Coronary artery (tissue), 2 donors: ENCODE measurements around the gene FCAR.
"Not testable (repeated sequence)": the region's sequence is repeated elsewhere in the genome, so short reads cannot be mapped to it uniquely, and the experiment has no call there.

ENCODE experiments used
- DNase-seq: peaks from one replicate; pipeline ENCODE4 v3.0.0-alpha.2; 2017; ENCODE audit warnings: low spot score
- H3K27ac ChIP-seq, 2 donors: fragments of 200-600 bp; sonication (generic); one replicate each; pipeline ENCODE4 v1.5.1; 2016 to 2019
- H3K4me3 ChIP-seq: fragments of 200-600 bp; sonication (generic); 2 replicates; pipeline ENCODE4 v1.5.1; 2016; ENCODE audit warnings: mild to moderate bottlenecking, moderate library complexity
- TF ChIP-seq, protein P1 (sequence below): fragments of 200-600 bp; sonication (generic); IDR thresholded peaks from one replicate; pipeline ENCODE4 v1.5.1; 2019; ENCODE audit warnings: antibody characterized with exemption

The FCAR gene

DNA sequence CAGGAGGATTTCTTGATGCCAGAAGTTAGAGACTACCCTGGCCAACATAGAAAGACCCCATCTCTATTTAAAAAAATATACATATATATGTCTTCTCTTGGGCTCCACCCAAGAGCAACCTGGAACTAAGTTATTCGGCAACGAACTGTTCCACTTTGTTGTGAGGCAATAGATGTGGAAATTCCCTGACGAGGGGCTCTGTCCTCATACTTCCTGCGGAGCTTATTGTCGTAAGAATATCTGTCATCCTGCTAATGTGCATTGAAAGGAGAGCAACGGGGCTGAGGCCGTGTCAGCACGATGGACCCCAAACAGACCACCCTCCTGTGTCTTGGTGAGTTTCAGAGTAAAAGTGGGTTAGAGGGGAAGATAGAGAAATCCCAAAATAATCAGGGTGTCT lies at the start of gene FCAR:
Gene FCAR, plus strand, starts transcription at position 246 of the 400 bp plus-strand sequence. Its CDS starts 55 bp downstream, at position 301.
- no peak for DNase-seq
- no peak within 1 kb of the TSS for H3K27ac ChIP-seq

DNA sequence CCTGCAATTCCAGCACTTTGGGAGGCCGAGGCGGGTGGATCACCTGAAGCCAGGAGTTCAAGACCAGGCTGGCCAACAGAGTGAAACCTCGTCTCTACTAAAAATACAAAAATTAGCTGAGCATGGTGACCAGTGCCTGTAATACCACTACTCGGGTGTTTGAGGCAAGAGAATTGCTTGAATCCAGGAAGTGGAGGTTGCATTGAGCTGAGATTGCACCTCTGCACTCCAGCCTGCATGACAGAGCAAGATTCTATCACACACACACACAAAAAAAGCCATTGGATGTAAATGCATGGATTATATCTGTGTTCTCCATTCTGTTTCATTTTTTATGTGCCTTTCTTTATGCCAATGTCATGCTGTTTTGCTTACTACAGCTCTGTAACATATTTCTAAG lies 49.6 kb upstream of the FCAR start:
- H3K4me3 ChIP-seq, DNase-seq, H3K27ac ChIP-seq: not testable (repeated sequence)

More for the DNA sequence above, at the start of gene FCAR:
- TF ChIP-seq, protein P1, sequence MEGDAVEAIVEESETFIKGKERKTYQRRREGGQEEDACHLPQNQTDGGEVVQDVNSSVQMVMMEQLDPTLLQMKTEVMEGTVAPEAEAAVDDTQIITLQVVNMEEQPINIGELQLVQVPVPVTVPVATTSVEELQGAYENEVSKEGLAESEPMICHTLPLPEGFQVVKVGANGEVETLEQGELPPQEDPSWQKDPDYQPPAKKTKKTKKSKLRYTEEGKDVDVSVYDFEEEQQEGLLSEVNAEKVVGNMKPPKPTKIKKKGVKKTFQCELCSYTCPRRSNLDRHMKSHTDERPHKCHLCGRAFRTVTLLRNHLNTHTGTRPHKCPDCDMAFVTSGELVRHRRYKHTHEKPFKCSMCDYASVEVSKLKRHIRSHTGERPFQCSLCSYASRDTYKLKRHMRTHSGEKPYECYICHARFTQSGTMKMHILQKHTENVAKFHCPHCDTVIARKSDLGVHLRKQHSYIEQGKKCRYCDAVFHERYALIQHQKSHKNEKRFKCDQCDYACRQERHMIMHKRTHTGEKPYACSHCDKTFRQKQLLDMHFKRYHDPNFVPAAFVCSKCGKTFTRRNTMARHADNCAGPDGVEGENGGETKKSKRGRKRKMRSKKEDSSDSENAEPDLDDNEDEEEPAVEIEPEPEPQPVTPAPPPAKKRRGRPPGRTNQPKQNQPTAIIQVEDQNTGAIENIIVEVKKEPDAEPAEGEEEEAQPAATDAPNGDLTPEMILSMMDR: no peak
- H3K4me3 ChIP-seq: no peak within 1 kb of the TSS

DNA sequence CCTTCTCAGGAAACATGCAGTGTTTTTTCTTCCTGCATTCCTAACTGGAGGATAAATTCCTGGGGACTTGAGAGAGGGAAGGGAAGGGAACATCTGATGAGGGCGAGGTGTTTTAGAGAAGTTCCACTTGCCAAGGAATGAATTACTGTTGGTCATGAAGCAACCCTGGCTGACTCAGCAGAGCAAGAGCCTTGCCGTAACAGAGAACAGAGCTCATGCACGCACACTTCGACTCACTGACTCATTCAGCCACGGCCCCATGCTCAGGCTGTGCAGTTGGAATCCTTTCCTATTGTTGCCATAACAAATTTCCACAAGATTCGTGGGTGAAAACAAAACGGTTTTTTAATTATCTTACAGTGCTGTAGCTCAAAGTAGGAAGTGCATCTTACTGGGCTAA lies 48.7 kb upstream of the FCAR start:
- not testable (repeated sequence) for DNase-seq, H3K4me3 ChIP-seq, H3K27ac ChIP-seq

DNA sequence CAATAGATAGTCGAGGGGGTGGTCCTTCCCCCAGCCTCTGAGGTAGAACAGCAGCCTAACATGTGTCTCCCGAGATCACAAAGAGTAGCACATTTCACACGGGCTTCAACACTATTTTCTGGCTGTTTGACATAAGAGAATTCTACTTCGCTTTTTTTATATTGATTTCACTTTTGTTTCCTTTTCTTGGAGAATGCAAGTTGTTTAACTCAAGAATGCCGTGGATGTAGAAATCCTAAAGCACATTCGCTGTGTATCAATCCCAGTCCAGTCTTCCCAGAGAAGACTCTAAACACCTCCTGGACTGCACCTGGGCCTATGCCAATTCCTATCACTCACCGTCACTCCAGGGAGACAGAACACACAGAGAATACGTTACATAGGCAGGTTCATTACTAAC lies 46.0 kb upstream of the FCAR start:
- not testable (repeated sequence) for H3K4me3 ChIP-seq, DNase-seq

DNA sequence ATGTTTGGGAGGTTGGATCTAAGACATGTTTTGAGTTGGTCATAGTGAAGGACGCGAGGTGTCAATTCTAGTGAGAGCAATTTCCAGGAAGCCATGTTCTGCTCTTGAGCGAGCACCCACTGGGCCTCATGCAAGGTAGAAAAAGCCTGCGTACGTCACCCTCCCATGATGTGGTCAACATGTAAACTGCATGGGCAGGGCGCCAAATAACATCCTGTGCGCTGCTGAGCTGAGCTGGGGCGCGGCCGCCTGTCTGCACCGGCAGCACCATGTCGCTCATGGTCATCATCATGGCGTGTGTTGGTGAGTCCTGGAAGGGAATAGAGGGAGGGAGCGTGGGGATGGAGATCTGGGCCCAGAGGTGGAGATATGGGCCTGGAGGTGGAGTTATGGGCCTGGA lies 41.5 kb upstream of the FCAR start, which contains the start of gene KIR2DS4:
Gene KIR2DS4, plus strand, starts transcription at position 181 of the 400 bp plus-strand sequence.
- not testable (repeated sequence) for DNase-seq

More for the DNA sequence above, 46.0 kb upstream of the FCAR start:
- H3K27ac ChIP-seq: not testable (repeated sequence)

DNA sequence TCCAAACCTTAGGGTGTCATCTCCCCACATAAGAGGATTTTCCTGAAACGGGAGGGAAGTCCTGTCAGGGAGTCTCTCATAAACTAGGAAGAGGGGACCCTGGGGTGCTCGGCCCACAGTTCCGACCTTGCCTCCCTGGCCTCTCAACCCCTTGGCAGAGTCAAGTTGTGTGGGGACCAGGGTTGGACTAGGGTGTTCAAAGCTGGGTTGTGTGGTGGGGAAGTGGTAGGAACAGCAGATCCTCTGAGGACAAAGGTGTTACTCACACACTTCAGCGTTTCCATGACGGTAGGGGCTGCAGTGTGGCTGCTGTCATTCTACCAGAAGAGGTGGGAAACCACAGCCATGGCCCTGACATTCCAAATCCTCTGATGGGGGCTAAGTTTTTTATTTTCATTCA lies 38.9 kb upstream of the FCAR start:
- not testable (repeated sequence) for DNase-seq, H3K27ac ChIP-seq, H3K4me3 ChIP-seq

More for the DNA sequence above, 41.5 kb upstream of the FCAR start, which contains the start of gene KIR2DS4:
- not testable (repeated sequence) for H3K4me3 ChIP-seq, H3K27ac ChIP-seq

DNA sequence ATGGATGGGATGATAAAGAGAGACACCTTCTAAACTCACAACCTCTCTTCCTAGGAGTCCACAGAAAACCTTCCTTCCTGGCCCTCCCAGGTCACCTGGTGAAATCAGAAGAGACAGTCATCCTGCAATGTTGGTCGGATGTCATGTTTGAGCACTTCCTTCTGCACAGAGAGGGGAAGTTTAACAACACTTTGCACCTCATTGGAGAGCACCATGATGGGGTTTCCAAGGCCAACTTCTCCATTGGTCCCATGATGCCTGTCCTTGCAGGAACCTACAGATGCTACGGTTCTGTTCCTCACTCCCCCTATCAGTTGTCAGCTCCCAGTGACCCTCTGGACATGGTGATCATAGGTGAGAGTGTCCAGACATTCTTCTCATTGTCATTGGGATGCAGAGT lies 36.5 kb upstream of the FCAR start:
- not testable (repeated sequence) for DNase-seq, H3K4me3 ChIP-seq, H3K27ac ChIP-seq

DNA sequence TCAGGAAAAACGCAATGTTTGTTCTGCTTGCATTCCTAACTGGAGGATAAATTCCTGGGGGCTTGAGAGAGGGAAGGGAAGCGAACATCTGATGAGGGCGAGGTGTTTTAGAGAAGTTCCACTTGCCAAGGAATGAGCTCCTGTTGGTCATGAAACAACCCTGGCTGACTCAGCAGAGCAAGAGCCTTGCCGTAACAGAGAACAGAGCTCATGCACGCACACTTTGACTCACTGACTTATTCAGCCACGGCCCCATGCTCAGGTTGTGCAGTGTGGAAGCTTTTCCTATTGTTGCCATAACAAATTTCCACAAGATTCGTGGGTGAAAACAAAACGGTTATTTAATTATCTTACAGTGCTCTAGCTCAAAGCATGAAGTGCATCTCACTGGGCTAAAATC lies 30.9 kb upstream of the FCAR start:
- not testable (repeated sequence) for H3K27ac ChIP-seq, DNase-seq, H3K4me3 ChIP-seq

DNA sequence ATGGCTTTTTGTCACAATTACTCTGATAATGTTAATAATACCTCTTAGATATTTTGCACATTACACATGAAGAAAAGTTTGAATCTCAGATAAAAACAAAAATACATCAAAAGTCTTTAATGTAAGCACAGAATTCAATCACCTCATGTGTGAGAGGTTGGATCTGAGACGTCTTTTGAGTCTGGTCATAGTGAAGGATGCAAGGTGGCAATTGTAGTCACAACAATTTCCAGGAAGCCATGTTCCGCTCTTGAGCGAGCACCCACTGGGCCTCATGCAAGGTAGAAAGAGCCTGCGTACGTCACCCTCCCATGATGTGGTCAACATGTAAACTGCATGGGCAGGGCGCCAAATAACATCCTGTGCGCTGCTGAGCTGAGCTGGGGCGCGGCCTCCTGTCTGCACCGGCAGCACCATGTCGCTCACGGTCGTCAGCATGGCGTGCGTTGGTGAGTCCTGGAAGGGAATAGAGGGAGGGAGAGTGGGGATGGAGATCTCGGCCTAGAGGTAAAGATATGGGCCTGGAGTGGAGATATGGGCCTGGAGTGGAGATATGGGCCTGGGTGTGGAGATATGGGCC lies 23.9 kb upstream of the FCAR start, which contains the start of gene KIR3DL2:
Gene KIR3DL2, plus strand, starts transcription at position 383 of the 580 bp plus-strand sequence. Its CDS starts 33 bp downstream, at position 416.
- H3K27ac ChIP-seq, H3K4me3 ChIP-seq: not testable (repeated sequence)

DNA sequence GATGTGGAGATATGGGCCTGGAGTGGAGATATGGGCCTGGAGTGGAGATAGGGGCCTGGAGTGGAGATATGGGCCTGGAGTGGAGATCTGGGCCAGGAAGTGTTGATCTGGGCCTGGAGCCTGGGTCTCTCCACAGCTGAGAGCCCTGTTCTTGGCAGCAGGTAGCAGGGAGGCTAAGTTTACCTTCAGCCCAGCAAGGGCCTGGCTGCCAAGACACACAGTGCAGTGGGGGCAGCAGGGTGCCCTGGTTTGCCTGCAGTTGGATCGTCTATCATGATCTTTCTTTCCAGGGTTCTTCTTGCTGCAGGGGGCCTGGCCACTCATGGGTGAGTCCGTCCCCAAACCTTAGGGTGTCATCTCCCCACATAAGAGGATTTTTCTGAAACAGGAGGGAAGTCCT lies 23.1 kb upstream of the FCAR start:
- DNase-seq: no peak
- TF ChIP-seq, protein P1: no peak

More for the DNA sequence above, 23.9 kb upstream of the FCAR start, which contains the start of gene KIR3DL2:
- DNase-seq: not testable (repeated sequence)

DNA sequence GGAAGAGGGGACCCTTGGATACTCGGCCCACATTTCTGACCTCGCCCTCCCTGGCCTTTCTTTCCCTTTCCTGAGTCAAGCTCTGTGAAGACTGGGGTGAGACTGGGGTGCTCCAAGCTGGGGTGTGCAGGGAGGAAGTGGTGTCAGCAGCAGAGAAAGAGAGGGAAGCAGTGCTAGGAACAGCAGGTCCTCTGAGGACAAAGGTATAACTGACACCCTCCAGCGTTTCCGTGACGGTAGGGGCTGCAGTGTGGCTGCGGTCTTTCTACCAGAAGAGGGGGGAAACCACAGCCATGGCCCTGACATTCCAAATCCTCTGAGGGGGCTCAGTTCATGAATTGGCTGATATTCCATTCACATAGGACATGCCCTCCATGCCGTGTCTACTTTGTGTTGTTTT lies 22.7 kb upstream of the FCAR start:
- Histone ChIP-seq H3K4me3 (no peak overlapping the region), H3K27ac (no peak overlapping the region)
- no peak for DNase-seq
- TF ChIP-seq, protein P1: no peak

More for the DNA sequence above, 23.1 kb upstream of the FCAR start:
- Histone ChIP-seq H3K4me3 (no peak overlapping the region), H3K27ac (no peak overlapping the region)

DNA sequence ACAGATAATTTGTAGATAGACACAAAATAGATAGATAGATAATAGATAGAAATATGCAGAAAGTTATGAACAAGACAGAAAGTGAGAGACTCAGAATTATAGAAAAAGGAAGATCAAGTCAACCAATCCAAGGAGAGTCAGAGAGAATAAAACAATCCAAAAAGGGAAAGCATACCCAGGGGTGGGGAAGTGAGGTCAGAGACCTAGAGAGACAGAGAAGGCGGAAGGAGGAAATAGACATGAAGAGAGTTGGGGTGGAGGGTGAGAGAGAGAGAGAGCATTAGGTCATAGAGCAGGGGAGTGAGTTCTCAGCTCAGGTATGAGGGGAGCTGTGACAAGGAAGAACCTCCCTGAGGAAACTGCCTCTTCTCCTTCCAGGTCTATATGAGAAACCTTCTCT lies 18.8 kb upstream of the FCAR start:
- H3K27ac ChIP-seq, DNase-seq: not testable (repeated sequence)

DNA sequence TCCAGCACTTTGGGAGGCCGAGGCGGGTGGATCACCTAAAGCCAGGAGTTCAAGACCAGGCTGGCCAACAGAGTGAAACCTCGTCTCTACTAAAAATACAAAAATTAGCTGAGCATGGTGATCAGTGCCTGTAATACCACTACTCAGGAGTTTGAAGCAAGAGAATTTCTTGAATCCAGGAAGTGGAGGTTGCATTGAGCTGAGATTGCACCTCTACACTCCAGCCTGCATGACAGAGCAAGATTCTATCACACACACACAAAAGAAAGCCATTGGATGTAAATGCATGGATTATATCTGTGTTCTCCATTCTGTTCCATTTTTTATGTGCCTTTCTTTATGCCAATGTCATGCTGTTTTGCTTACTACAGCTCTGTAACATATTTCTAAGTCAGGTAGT lies 15.6 kb upstream of the FCAR start:
- DNase-seq, H3K4me3 ChIP-seq, H3K27ac ChIP-seq: not testable (repeated sequence)

More for the DNA sequence above, 18.8 kb upstream of the FCAR start:
- not testable (repeated sequence) for H3K4me3 ChIP-seq

DNA sequence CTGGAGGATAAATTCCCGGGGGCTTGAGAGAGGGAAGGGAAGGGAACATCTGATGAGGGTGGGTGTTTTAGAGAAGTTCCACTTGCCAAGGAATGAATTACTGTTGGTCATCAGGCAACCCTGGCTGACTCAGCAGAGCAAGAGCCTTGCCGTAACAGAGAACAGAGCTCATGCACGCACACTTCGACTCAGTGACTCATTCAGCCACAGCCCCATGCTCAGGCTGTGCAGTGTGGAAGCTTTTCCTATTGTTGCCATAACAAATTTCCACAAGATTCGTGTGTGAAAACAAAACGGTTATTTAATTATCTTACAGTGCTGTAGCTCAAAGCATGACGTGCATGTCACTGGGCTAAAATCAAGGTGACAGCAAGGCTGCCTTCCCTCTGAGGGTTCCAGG lies 14.6 kb upstream of the FCAR start:
- not testable (repeated sequence) for DNase-seq

DNA sequence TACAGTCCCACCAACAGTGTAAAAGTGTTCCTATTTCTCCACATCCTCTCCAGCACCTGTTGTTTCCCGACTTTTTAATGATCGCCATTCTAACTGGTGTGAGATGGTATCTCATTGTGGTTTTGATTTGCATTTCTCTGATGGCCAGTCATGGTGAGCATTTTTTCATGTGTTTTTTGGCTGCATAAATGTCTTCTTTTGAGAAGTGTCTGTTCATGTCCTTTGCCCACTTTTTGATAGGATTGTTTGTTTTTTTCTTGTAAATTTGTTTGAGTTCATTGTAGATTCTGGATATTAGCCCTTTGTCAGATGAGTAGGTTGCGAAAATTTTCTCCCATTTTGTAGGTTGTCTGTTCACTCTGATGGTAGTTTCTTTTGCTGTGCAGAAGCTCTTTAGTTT lies 10.6 kb upstream of the FCAR start:
- not testable (repeated sequence) for DNase-seq, H3K27ac ChIP-seq, H3K4me3 ChIP-seq

More for the DNA sequence above, 14.6 kb upstream of the FCAR start:
- not testable (repeated sequence) for H3K4me3 ChIP-seq, H3K27ac ChIP-seq
